ENCODE measurements around the gene SLC5A3. TPM values are rescaled to one million over a fixed set of nuclear protein-coding genes. Genes with fewer than 3 reads are reported as not detected.

The SLC5A3 gene
- total RNA-seq, 2 donors from 2014 or later: 8.2 to 44.0 TPM

DNA sequence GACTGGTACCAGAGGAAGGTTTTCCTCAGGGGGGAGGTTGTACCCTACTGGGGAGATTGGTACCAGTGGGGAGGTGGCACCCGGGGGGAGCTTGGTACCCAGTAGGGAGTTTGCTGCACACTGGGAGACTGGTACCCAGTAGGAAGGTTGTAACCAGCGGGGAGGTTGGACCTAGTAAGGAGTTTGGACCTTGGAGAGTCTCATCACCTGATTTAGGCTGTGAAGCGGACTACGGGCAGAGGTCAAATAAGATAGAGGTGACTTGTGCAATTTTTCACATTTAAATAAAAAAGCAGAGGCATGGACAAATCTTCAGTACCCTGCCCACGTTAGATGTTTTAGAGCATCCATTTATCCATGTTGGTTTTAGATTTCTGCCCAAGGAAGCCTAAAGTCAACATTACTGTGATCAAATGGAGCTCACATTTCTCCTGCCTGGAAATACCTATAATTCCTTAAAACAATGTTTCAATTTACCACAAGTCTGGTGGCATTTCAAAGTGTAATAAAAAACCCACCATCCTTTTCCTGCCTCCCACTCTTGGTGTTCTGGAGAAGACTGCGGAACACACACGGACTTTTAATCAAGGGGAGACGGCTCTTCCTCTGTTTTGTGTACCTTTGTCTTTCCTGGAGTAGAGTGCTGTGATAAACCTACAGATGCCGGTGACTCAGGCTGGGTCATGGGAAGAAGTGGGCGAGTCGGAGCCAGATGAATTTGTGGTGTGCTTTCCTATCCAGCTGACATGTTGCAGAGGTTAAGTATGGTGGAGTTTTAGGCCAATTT, 36.2 kb upstream of the SLC5A3 start:
- no peak overlapping the region for H3K4me3 ChIP-seq
- DNase-seq (ENCODE audit: low spot score): no peak
- H3K27ac ChIP-seq: no peak overlapping the region
- H3K27me3 ChIP-seq (replicated peaks; ENCODE audit: insufficient read depth): no peaks in the 10 kb centered on the region
- TF ChIP-seq POLR2AphosphoS5 (IDR thresholded peaks at IDR 0.05): no peak
- TF ChIP-seq, protein P1, sequence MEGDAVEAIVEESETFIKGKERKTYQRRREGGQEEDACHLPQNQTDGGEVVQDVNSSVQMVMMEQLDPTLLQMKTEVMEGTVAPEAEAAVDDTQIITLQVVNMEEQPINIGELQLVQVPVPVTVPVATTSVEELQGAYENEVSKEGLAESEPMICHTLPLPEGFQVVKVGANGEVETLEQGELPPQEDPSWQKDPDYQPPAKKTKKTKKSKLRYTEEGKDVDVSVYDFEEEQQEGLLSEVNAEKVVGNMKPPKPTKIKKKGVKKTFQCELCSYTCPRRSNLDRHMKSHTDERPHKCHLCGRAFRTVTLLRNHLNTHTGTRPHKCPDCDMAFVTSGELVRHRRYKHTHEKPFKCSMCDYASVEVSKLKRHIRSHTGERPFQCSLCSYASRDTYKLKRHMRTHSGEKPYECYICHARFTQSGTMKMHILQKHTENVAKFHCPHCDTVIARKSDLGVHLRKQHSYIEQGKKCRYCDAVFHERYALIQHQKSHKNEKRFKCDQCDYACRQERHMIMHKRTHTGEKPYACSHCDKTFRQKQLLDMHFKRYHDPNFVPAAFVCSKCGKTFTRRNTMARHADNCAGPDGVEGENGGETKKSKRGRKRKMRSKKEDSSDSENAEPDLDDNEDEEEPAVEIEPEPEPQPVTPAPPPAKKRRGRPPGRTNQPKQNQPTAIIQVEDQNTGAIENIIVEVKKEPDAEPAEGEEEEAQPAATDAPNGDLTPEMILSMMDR (IDR thresholded peaks at IDR 0.05): no peak
- no peak for TF ChIP-seq POLR2A (IDR thresholded peaks at IDR 0.05)
- no peaks in the 10 kb centered on the region for H3K36me3 ChIP-seq
- intact Hi-C loops (cut with DNase I): no loop called here
- H3K4me1 ChIP-seq (replicated peaks): no peaks in the 10 kb centered on the region
- no peaks in the 10 kb centered on the region for H3K9me3 ChIP-seq
- 76% methylated on average over 11 of the region's 11 CpGs for WGBS

DNA sequence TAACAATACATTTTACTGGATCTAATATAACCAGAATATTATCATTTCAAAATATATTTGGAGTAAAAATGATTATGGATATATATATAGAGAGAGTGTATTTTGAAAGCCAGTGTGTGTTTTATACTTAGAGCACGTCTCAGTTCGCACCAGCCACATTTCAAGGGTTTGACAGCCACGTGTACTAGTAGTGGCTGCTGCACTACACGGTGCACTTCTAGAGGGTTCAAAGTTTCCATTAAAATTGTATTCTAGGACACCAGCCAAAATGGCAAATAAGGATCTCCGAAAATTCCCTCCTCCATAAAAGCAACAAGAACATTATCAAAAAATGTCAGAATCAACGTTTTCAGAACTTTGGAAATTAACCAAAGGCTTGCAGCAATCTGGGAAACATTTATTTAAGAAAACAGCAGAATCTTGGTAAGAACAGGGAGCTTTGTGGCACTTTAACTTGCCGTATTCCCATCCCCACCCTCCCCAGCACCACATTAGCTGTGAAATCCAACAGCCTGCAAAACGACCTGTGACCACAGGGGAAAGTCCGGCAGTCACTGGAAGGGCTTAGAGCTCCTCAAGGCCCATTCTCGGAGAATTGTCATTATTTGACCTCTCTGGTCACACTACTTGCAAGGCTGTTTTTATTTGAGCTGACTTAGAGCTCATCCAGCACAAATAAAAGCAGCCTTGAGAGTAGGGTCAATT, 33.5 kb upstream of the SLC5A3 start:
- H3K27me3 ChIP-seq (replicated peaks; ENCODE audit: insufficient read depth): no peaks in the 10 kb centered on the region
- intact Hi-C loops (cut with DNase I): no loop called here
- no peaks in the 10 kb centered on the region for H3K36me3 ChIP-seq
- WGBS: 59% methylated on average over 10 of the region's 10 CpGs
- no peak overlapping the region for H3K4me3 ChIP-seq
- no peak for DNase-seq (ENCODE audit: low spot score)
- TF ChIP-seq POLR2A (IDR thresholded peaks at IDR 0.05): no peak
- TF ChIP-seq, protein P1 (IDR thresholded peaks at IDR 0.05): no peak
- TF ChIP-seq POLR2AphosphoS5 (IDR thresholded peaks at IDR 0.05): no peak
- no peaks in the 10 kb centered on the region for H3K9me3 ChIP-seq
- no peaks in the 10 kb centered on the region for H3K4me1 ChIP-seq (replicated peaks)
- H3K27ac ChIP-seq: no peak overlapping the region

DNA sequence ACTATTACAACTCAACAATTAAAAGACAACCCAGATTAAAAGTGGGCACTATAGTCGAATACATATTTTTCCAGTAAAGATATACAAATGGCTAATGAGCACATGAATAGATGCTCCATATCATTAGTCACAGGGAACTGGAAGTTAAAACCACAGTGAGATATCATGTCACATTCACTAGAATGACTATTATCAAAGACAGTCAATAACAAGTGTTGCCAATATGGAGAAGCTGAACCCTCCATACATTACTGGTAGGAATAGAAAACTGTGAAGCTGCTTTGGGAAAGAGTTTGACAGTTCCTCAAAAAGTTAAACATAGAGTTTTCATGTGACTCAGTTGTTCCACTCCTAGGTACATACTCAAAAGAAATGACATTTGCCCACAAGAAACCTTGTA, 30.6 kb upstream of the SLC5A3 start:
- Histone ChIP-seq H3K4me1 (replicated peaks) (no peaks in the 10 kb centered on the region), H3K27ac (no peak overlapping the region), H3K9me3 (no peaks in the 10 kb centered on the region), H3K27me3 (replicated peaks; ENCODE audit: insufficient read depth) (no peaks in the 10 kb centered on the region), H3K36me3 (no peaks in the 10 kb centered on the region), H3K4me3 (no peak overlapping the region)
- intact Hi-C loops (cut with DNase I): no loop called here
- 81% methylated on average over 1 of the region's 1 CpG for WGBS
- DNase-seq (ENCODE audit: low spot score): no peak
- TF ChIP-seq, protein P1 (IDR thresholded peaks at IDR 0.05): no peak
- TF ChIP-seq POLR2AphosphoS5 (IDR thresholded peaks at IDR 0.05) (no peak), POLR2A (IDR thresholded peaks at IDR 0.05) (no peak)

DNA sequence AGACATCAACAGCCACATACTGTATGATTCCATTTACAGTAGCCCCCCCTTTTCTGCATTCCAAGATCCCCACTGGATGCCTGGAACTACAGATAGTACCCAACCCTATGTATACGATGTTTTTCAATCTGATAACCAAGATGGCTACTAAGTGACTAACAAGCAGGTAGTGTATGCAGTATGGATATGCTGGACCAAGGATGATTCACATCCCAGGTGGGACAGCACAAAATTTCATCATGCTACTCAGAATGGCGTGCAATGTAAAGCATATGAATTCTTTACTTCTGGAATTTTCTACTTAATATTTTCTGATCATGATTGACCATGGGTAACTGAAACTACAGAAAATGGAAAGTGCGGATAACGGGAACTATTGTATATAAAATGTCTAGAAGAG, 30.0 kb upstream of the SLC5A3 start:
- no peaks in the 10 kb centered on the region for H3K4me1 ChIP-seq (replicated peaks)
- TF ChIP-seq POLR2A (IDR thresholded peaks at IDR 0.05) (no peak), POLR2AphosphoS5 (IDR thresholded peaks at IDR 0.05) (no peak)
- TF ChIP-seq, protein P1 (IDR thresholded peaks at IDR 0.05): no peak
- no peak overlapping the region for H3K4me3 ChIP-seq
- DNase-seq (ENCODE audit: low spot score): no peak
- intact Hi-C loops (cut with DNase I): no loop called here
- H3K36me3 ChIP-seq: no peaks in the 10 kb centered on the region
- no peaks in the 10 kb centered on the region for H3K27me3 ChIP-seq (replicated peaks; ENCODE audit: insufficient read depth)
- 85% methylated on average over 4 of the region's 4 CpGs for WGBS
- no peaks in the 10 kb centered on the region for H3K9me3 ChIP-seq
- H3K27ac ChIP-seq: no peak overlapping the region

All from prostate gland (tissue), 2 donors.